HepG2 (cell line): ENCODE results near the gene ENPP7. TPM values are rescaled to one million over a fixed set of nuclear protein-coding genes. Genes with fewer than 3 reads are reported as not detected.

Source experiments
- ARNT ChIP-seq: fragments of 450-650 bp; IDR thresholded peaks from 2 replicates; pipeline ENCODE4 v1.6.1; 2017
- BCLAF1 ChIP-seq: fragments of 450-650 bp; IDR thresholded peaks from 2 replicates; pipeline ENCODE4 v1.6.1; 2017; ENCODE audit warnings: mild to moderate bottlenecking
- CENPT ChIP-seq: sonication (generic); formaldehyde crosslinking; IDR thresholded peaks from 2 replicates; pipeline ENCODE4 v1.8.0; 2022; ENCODE audit warnings: low read depth, mild to moderate bottlenecking, moderate library complexity, missing genetic modification reagents
- DMTF1 ChIP-seq: sonication (generic); formaldehyde crosslinking; IDR thresholded peaks from 2 replicates; pipeline ENCODE4 v1.4.0; 2020; ENCODE audit warnings: mild to moderate bottlenecking, missing genetic modification reagents
- HDAC6 ChIP-seq: fragments of 200-600 bp; sonication (generic); IDR thresholded peaks from 2 replicates; pipeline ENCODE4 v1.7.0; 2017; ENCODE audit warnings: mild to moderate bottlenecking, antibody characterized with exemption, low read length, low read depth
- KDM5A ChIP-seq: fragments of 200-600 bp; sonication (generic); IDR thresholded peaks from 2 replicates; pipeline ENCODE4 v1.7.0; 2018; ENCODE audit warnings: antibody characterized with exemption, mild to moderate bottlenecking, low read length, borderline replicate concordance
- MEIS1 ChIP-seq: sonication (generic); formaldehyde crosslinking; IDR thresholded peaks from 2 replicates; pipeline ENCODE4 v1.9.0; 2021; ENCODE audit warnings: mild to moderate bottlenecking, missing genetic modification reagents, moderate library complexity, borderline replicate concordance
- NR1H2 ChIP-seq: sonication (generic); formaldehyde crosslinking; IDR thresholded peaks from 2 replicates; pipeline ENCODE4 v1.8.1; 2022; ENCODE audit warnings: low read depth, missing genetic modification reagents, borderline replicate concordance
- SKIL ChIP-seq: sonication (generic); formaldehyde crosslinking; IDR thresholded peaks from 2 replicates; pipeline ENCODE4 v1.8.0; 2022; ENCODE audit warnings: missing genetic modification reagents, mild to moderate bottlenecking, moderate library complexity, borderline replicate concordance
- SOX5 ChIP-seq: IDR thresholded peaks from 2 replicates; pipeline ENCODE4 v1.6.1; 2016; ENCODE audit warnings: borderline replicate concordance
- U2AF2 ChIP-seq: fragments of 200-400 bp; formaldehyde crosslinking; IDR thresholded peaks from 2 replicates; pipeline ENCODE4 v1.6.1; 2017; ENCODE audit warnings: low read depth, mild to moderate bottlenecking, low read length
- ZFYVE20 ChIP-seq: sonication (generic); formaldehyde crosslinking; IDR thresholded peaks from 2 replicates; pipeline ENCODE4 v1.8.0; 2023; ENCODE audit warnings: low read depth, mild to moderate bottlenecking, moderate library complexity, missing genetic modification reagents, borderline replicate concordance
- ZNF251 ChIP-seq: sonication (generic); formaldehyde crosslinking; IDR thresholded peaks from 2 replicates; pipeline ENCODE4 v1.9.0; 2021; ENCODE audit warnings: mild to moderate bottlenecking, missing genetic modification reagents
- ZNF282 ChIP-seq: fragments of 450-650 bp; IDR thresholded peaks from 2 replicates; pipeline ENCODE4 v1.6.1; 2018; ENCODE audit not compliant: partially characterized antibody
- ZNF512 ChIP-seq: sonication (generic); formaldehyde crosslinking; IDR thresholded peaks from 2 replicates; pipeline ENCODE4 v1.4.0; 2020; ENCODE audit warnings: mild to moderate bottlenecking, missing genetic modification reagents
- ZNF652 ChIP-seq: IDR thresholded peaks from 2 replicates; pipeline ENCODE4 v1.6.1; 2016; ENCODE audit warnings: low read depth, borderline replicate concordance
- polyA plus RNA-seq, 8 experiments: library from polyadenylated mRNA; depleted of rRNA in 3 of 8; stranded (reverse) in 7 of 8; unstranded in 1 of 8; fragments of >200 nt; fragmentation: Illumina TruSeq in 4 of 8; extraction: Trizol in 4 of 8; gene quantifications; 2 replicates each; pipeline versions ENCODE4 v1.2.1 to v1.2.3, GENCODE V29; 2011 to 2016; ENCODE audit warnings: low read depth in 4 of 8, missing spikeins in 1 of 8, mixed read lengths in 1 of 8; ENCODE audit not compliant: insufficient read depth in 1 of 8
- total RNA-seq, 5 experiments: library from RNA; depleted of rRNA; stranded (reverse); fragments of >200 nt; fragmentation: Illumina TruSeq; extraction: Trizol; gene quantifications; 2 replicates each; pipeline ENCODE4 v1.2.3, GENCODE V29; 2016; ENCODE audit warnings: low read depth in 1 of 5

ENPP7 gene
- total and polyA plus RNA-seq, 2 of the 13 experiments (the other 11 are each of a cell fraction or from before 2014, with no cell fraction given) = 1.1 to 2.2 TPM

GRCh38 chr17:79760197-79760906 lies 29.6 kb downstream of the ENPP7 start (continued):
- TF ChIP-seq KDM5A (no peak), MEIS1 (peak; percentile 92), ZFYVE20 (CRISPR knock-in tag) (0 out of 2 replicates have a peak, but pooled peaks have one; percentile 59), ZNF251 (0 out of 2 replicates have a peak, but pooled peaks have one; percentile 68), BCLAF1 (no peak), DMTF1 (CRISPR knock-in tag) (peak; percentile 62; the same call in 1 of the 2 replicates), ARNT (no peak), NR1H2 (CRISPR knock-in tag) (no peak; the same call in 1 of the 2 replicates), U2AF2 (no peak; the same call in 1 of the 2 replicates), HDAC6 (no peak), SOX5 (CRISPR knock-in tag) (peak; percentile 94), SKIL (CRISPR knock-in tag) (peak; percentile 74), CENPT (CRISPR knock-in tag) (peak; percentile 82; the same call in 1 of the 2 replicates), ZNF512 (CRISPR knock-in tag) (peak; percentile 71; the same call in 1 of the 2 replicates), ZNF282 (no peak), ZNF652 (CRISPR knock-in tag) (peak; percentile 16; the same call in 1 of the 2 replicates)
